Measurements from ENCODE around the gene IST1. TPM values are rescaled to one million over a fixed set of nuclear protein-coding genes. Genes with fewer than 3 reads are reported as not detected.

The IST1 gene
- total RNA-seq, result 100 to 1,000 TPM; 196 to 203 TPM

GRCh38 chr16:71894921-71895678 is at the start of gene IST1:
IST1 (plus strand) TSS chr16:71895531; CDS start chr16:71915641, 20,110 bp downstream.
- Mint-ChIP-seq H3K36me3 (ENCODE audit: low read depth) (peaks cover 11% of the 10 kb centered on the region), H3K4me1 (ENCODE audit: low read depth) (peaks cover 33% of the 10 kb centered on the region)

GRCh38 chr16:71845639-71846430 is 49.5 kb upstream of the IST1 start, which contains the start of gene ATXN1L:
ATXN1L (plus strand) TSS chr16:71845976; CDS start chr16:71849741, 3,765 bp downstream.
- Mint-ChIP-seq H3K27ac (peak within 1 kb of the TSS; percentile 93), H3K27me3 (ENCODE audit: low read depth) (no peaks in the 10 kb centered on the region), H3K4me1 (ENCODE audit: low read depth) (peaks cover 44% of the 10 kb centered on the region), H3K36me3 (ENCODE audit: low read depth) (peaks cover 16% of the 10 kb centered on the region), H3K9me3 (no peaks in the 10 kb centered on the region), H3K4me3 (peak within 1 kb of the TSS; percentile 88)
- peak; percentile 90 for DNase-seq
- intact Hi-C loops (cut with micrococcal nuclease), result loop anchor here (1.0 kb wide), 2 partner anchors 7 to 162 kb away; partner anchors contain the start of gene DHODH
- CTCF ChIA-PET, result interaction anchor here (0.6 to 1.1 kb wide), 4 partner anchors 12 to 40 kb away, joined by 3 to 6 read pairs (median 4); no protein-coding TSS in a partner anchor

More at GRCh38 chr16:71894921-71895678, at the start of gene IST1:
- no peaks in the 10 kb centered on the region for H3K9me3 Mint-ChIP-seq
- intact Hi-C loops (cut with micrococcal nuclease), result loop anchor here (1.0 to 10.0 kb wide), 11 partner anchors 11 to 410 kb away; partner anchors contain the start of genes DHODH, DHX38, PHLPP2 and TXNL4B
- H3K4me3 Mint-ChIP-seq, result peak within 1 kb of the TSS; percentile 97
- H3K27ac Mint-ChIP-seq, result peak within 1 kb of the TSS; percentile 96
- CTCF ChIA-PET, result interaction anchor here (3.2 kb wide), 1 partner anchor 13 kb away, joined by 24 read pairs; the partner anchor contains the start of gene ZNF821
- peak; percentile 99 for DNase-seq
- no peaks in the 10 kb centered on the region for H3K27me3 Mint-ChIP-seq (ENCODE audit: low read depth)

- CTCF ChIA-PET, result interaction anchor here (1.0 to 1.1 kb wide), 2 partner anchors 12 to 36 kb away, joined by 4 to 6 read pairs; no protein-coding TSS in a partner anchor
- intact Hi-C loops (cut with micrococcal nuclease), result no loop called here
- Mint-ChIP-seq H3K27ac (peak overlapping the region; percentile 50), H3K4me1 (ENCODE audit: low read depth) (peaks cover 46% of the 10 kb centered on the region), H3K27me3 (ENCODE audit: low read depth) (no peaks in the 10 kb centered on the region), H3K4me3 (peak overlapping the region; percentile 88), H3K36me3 (ENCODE audit: low read depth) (peaks cover 17% of the 10 kb centered on the region), H3K9me3 (no peaks in the 10 kb centered on the region)
- DNase-seq, result peak; percentile 39
Observed at GRCh38 chr16:71846431-71846830, 48.9 kb upstream of the IST1 start.

- peaks cover 50% of the 10 kb centered on the region for H3K4me1 Mint-ChIP-seq (ENCODE audit: low read depth)
- CTCF ChIA-PET, result interaction anchor here (1.0 to 1.1 kb wide), 2 partner anchors 11 to 35 kb away, joined by 4 to 6 read pairs; no protein-coding TSS in a partner anchor
- peak overlapping the region; percentile 50 for H3K27ac Mint-ChIP-seq
- DNase-seq, result no peak
- peaks cover 17% of the 10 kb centered on the region for H3K36me3 Mint-ChIP-seq (ENCODE audit: low read depth)
- H3K27me3 Mint-ChIP-seq (ENCODE audit: low read depth), result no peaks in the 10 kb centered on the region
- no peaks in the 10 kb centered on the region for H3K9me3 Mint-ChIP-seq
- intact Hi-C loops (cut with micrococcal nuclease), result no loop called here
- peak overlapping the region; percentile 88 for H3K4me3 Mint-ChIP-seq
Observed at GRCh38 chr16:71847096-71847495, 48.2 kb upstream of the IST1 start.

- Mint-ChIP-seq H3K4me1 (ENCODE audit: low read depth) (peaks cover 51% of the 10 kb centered on the region), H3K27me3 (ENCODE audit: low read depth) (no peaks in the 10 kb centered on the region), H3K36me3 (ENCODE audit: low read depth) (peaks cover 22% of the 10 kb centered on the region), H3K9me3 (no peaks in the 10 kb centered on the region), H3K4me3 (no peak overlapping the region), H3K27ac (no peak overlapping the region)
- CTCF ChIA-PET, result no interaction called here
- intact Hi-C loops (cut with micrococcal nuclease), result no loop called here
- DNase-seq, result no peak
Observed at GRCh38 chr16:71848622-71849021, 46.7 kb upstream of the IST1 start.

GRCh38 chr16:71851746-71852145 is 43.6 kb upstream of the IST1 start:
- H3K4me1 Mint-ChIP-seq (ENCODE audit: low read depth), result peaks cover 66% of the 10 kb centered on the region
- no peak overlapping the region for H3K4me3 Mint-ChIP-seq
- intact Hi-C loops (cut with micrococcal nuclease), result no loop called here
- peaks cover 24% of the 10 kb centered on the region for H3K36me3 Mint-ChIP-seq (ENCODE audit: low read depth)
- no peak for DNase-seq
- no peaks in the 10 kb centered on the region for H3K9me3 Mint-ChIP-seq
- CTCF ChIA-PET, result interaction anchor here (1.3 kb wide), 1 partner anchor 21 kb away, joined by 3 read pairs; no protein-coding TSS in a partner anchor
- H3K27ac Mint-ChIP-seq, result no peak overlapping the region
- H3K27me3 Mint-ChIP-seq (ENCODE audit: low read depth), result no peaks in the 10 kb centered on the region

- CTCF ChIA-PET, result no interaction called here
- no peaks in the 10 kb centered on the region for H3K9me3 Mint-ChIP-seq
- peaks cover 24% of the 10 kb centered on the region for H3K36me3 Mint-ChIP-seq (ENCODE audit: low read depth)
- intact Hi-C loops (cut with micrococcal nuclease), result no loop called here
- H3K27me3 Mint-ChIP-seq (ENCODE audit: low read depth), result no peaks in the 10 kb centered on the region
- H3K27ac Mint-ChIP-seq, result no peak overlapping the region
- peaks cover 62% of the 10 kb centered on the region for H3K4me1 Mint-ChIP-seq (ENCODE audit: low read depth)
- no peak overlapping the region for H3K4me3 Mint-ChIP-seq
- no peak for DNase-seq
Observed at GRCh38 chr16:71852158-71852557, 43.2 kb upstream of the IST1 start.

GRCh38 chr16:71852561-71852960 is 42.8 kb upstream of the IST1 start:
- CTCF ChIA-PET, result interaction anchor here (0.9 kb wide), 1 partner anchor 30 kb away, joined by 3 read pairs; no protein-coding TSS in a partner anchor
- Mint-ChIP-seq H3K27ac (no peak overlapping the region), H3K36me3 (ENCODE audit: low read depth) (peaks cover 24% of the 10 kb centered on the region), H3K4me3 (no peak overlapping the region), H3K9me3 (no peaks in the 10 kb centered on the region), H3K27me3 (ENCODE audit: low read depth) (no peaks in the 10 kb centered on the region), H3K4me1 (ENCODE audit: low read depth) (peaks cover 58% of the 10 kb centered on the region)
- no peak for DNase-seq
- intact Hi-C loops (cut with micrococcal nuclease), result no loop called here

GRCh38 chr16:71853413-71853812 is 41.9 kb upstream of the IST1 start:
- Mint-ChIP-seq H3K27me3 (ENCODE audit: low read depth) (no peaks in the 10 kb centered on the region), H3K27ac (peak overlapping the region; percentile 20), H3K36me3 (ENCODE audit: low read depth) (peaks cover 22% of the 10 kb centered on the region), H3K9me3 (no peaks in the 10 kb centered on the region), H3K4me1 (ENCODE audit: low read depth) (peaks cover 52% of the 10 kb centered on the region), H3K4me3 (no peak overlapping the region)
- intact Hi-C loops (cut with micrococcal nuclease), result loop anchor here (1.0 kb wide), 1 partner anchor 8 kb away; the partner anchor contains the start of gene ATXN1L
- CTCF ChIA-PET, result interaction anchor here (0.9 kb wide), 1 partner anchor 29 kb away, joined by 3 read pairs; no protein-coding TSS in a partner anchor
- DNase-seq, result no peak

- DNase-seq, result no peak
- intact Hi-C loops (cut with micrococcal nuclease), result no loop called here
- Mint-ChIP-seq H3K4me3 (no peak overlapping the region), H3K4me1 (ENCODE audit: low read depth) (peaks cover 52% of the 10 kb centered on the region), H3K9me3 (no peaks in the 10 kb centered on the region), H3K36me3 (ENCODE audit: low read depth) (peaks cover 16% of the 10 kb centered on the region), H3K27ac (no peak overlapping the region), H3K27me3 (ENCODE audit: low read depth) (no peaks in the 10 kb centered on the region)
- CTCF ChIA-PET, result interaction anchor here (3.1 kb wide), 1 partner anchor 28 kb away, joined by 11 read pairs; no protein-coding TSS in a partner anchor
Observed at GRCh38 chr16:71854369-71854948, 40.9 kb upstream of the IST1 start.

GRCh38 chr16:71855937-71856662 is 39.2 kb upstream of the IST1 start:
- CTCF ChIA-PET, result interaction anchor here (3.1 kb wide), 1 partner anchor 26 kb away, joined by 11 read pairs; no protein-coding TSS in a partner anchor
- H3K4me1 Mint-ChIP-seq (ENCODE audit: low read depth), result peaks cover 52% of the 10 kb centered on the region
- no peaks in the 10 kb centered on the region for H3K27me3 Mint-ChIP-seq (ENCODE audit: low read depth)
- peak; percentile 20 for DNase-seq
- no peaks in the 10 kb centered on the region for H3K9me3 Mint-ChIP-seq
- H3K36me3 Mint-ChIP-seq (ENCODE audit: low read depth), result peaks cover 9% of the 10 kb centered on the region
- intact Hi-C loops (cut with micrococcal nuclease), result loop anchor here (2.0 kb wide), 1 partner anchor 17 kb away; no protein-coding TSS in a partner anchor
- H3K4me3 Mint-ChIP-seq, result no peak overlapping the region
- no peak overlapping the region for H3K27ac Mint-ChIP-seq
